Keratinocyte (primary cell): Measurements from ENCODE around the gene RBFOX2. TPM values are rescaled to one million over a fixed set of nuclear protein-coding genes. Genes with fewer than 3 reads are reported as not detected.

Source experiments
- DNase-seq: peaks from one replicate; pipeline ENCODE4 v3.0.0-alpha.2; 2011; ENCODE audit warnings: low read depth, missing footprints, low spot score
- FAIRE-seq: peaks from 2 replicates; lab custom pipeline; 2011; peaks lifted over from hg19 to GRCh38; lab: Jason Lieb, UNC
- H2AFZ ChIP-seq: 2 replicates; pipeline ENCODE4 v1.6.0; 2012; ENCODE audit warnings: low read length, control low read depth, inconsistent platforms; ENCODE audit not compliant: control insufficient read depth
- H3K27ac ChIP-seq: 2 replicates; pipeline ENCODE4 v1.5.1; 2011; ENCODE audit warnings: low read length; ENCODE audit not compliant: control insufficient read depth, insufficient read depth
- H3K27me3 ChIP-seq: 3 replicates; pipeline ENCODE4 v1.6.0; 2011; ENCODE audit warnings: low read length; ENCODE audit not compliant: control insufficient read depth, insufficient read depth; ENCODE audit errors: extremely low read depth
- H3K36me3 ChIP-seq, 2 experiments: 2 replicates in 1 of 2; 3 replicates in 1 of 2; pipeline ENCODE4 v1.5.1; 2011; ENCODE audit warnings: low read length in 2 of 2, mild to moderate bottlenecking in 1 of 2; ENCODE audit not compliant: control insufficient read depth in 2 of 2, insufficient read depth in 2 of 2; ENCODE audit errors: extremely low read depth in 1 of 2
- H3K4me1 ChIP-seq: 3 replicates; pipeline ENCODE4 v1.5.1; 2011; ENCODE audit warnings: low read length; ENCODE audit not compliant: control insufficient read depth, insufficient read depth; ENCODE audit errors: extremely low read depth
- H3K4me2 ChIP-seq: 3 replicates; pipeline ENCODE4 v1.6.0; 2011; ENCODE audit warnings: low read depth, low read length; ENCODE audit not compliant: control insufficient read depth, insufficient read depth; ENCODE audit errors: extremely low read depth
- H3K4me3 ChIP-seq, 3 experiments: fragments of 200-600 bp in 1 of 3; sonication (generic) in 1 of 3; 2 replicates in 2 of 3; 3 replicates in 1 of 3; pipeline ENCODE4 v1.5.1; 2011 to 2016; ENCODE audit warnings: low read length in 3 of 3, mild to moderate bottlenecking in 3 of 3, control low read depth in 2 of 3, inconsistent platforms in 1 of 3, low read depth in 1 of 3, mixed read lengths in 1 of 3, mixed run types in 1 of 3, moderate library complexity in 1 of 3; ENCODE audit not compliant: control insufficient read depth in 2 of 3, insufficient read depth in 2 of 3; ENCODE audit errors: extremely low read depth in 1 of 3
- H3K79me2 ChIP-seq: 2 replicates; pipeline ENCODE4 v1.6.0; 2012; ENCODE audit warnings: low read length; ENCODE audit not compliant: control insufficient read depth, insufficient read depth
- H3K9ac ChIP-seq: 3 replicates; pipeline ENCODE4 v1.6.0; 2011; ENCODE audit warnings: low read length; ENCODE audit not compliant: control insufficient read depth, insufficient read depth; ENCODE audit errors: extremely low read depth
- H3K9me1 ChIP-seq: 3 replicates; pipeline ENCODE4 v1.6.0; 2011; ENCODE audit warnings: low read length; ENCODE audit not compliant: control insufficient read depth, insufficient read depth; ENCODE audit errors: extremely low read depth
- H3K9me3 ChIP-seq: 2 replicates; pipeline ENCODE4 v1.5.1; 2012; ENCODE audit warnings: low read depth, low read length; ENCODE audit not compliant: control insufficient read depth
- H4K20me1 ChIP-seq: 3 replicates; pipeline ENCODE4 v1.6.0; 2011; ENCODE audit warnings: low read length; ENCODE audit not compliant: control insufficient read depth, insufficient read depth; ENCODE audit errors: extremely low read depth
- EZH2 ChIP-seq: IDR thresholded peaks from one replicate; pipeline ENCODE4 v1.6.1; 2012; ENCODE audit warnings: inconsistent platforms, mild to moderate bottlenecking, low read length, moderate library complexity
- dilution Hi-C: fragments of 300-500 bp; cut with MboI; formaldehyde crosslinking; loops from one replicate; pipeline ENCODE4 v1.7.0; 2020; ENCODE audit warnings: low sequenced_read_pairs; ENCODE audit not compliant: extremely low pct_ligation_motif_present
- polyA plus RNA-seq, 5 experiments: library from polyadenylated mRNA; depleted of rRNA in 3 of 5; stranded (reverse) in 3 of 5; stranded (forward) in 1 of 5; unstranded in 1 of 5; fragments of >200 nt; gene quantifications; 1 replicate in 1 of 5; 2 replicates in 3 of 5; 3 replicates in 1 of 5; pipeline versions ENCODE4 v1.2.1 to v1.2.3, GENCODE V29; 2011 to 2012; ENCODE audit warnings: missing spikeins in 2 of 5, low read depth in 1 of 5, low replicate concordance in 1 of 5
- TF ChIP-seq, protein P1 (sequence below), 3 experiments: IDR thresholded peaks in 1 of 3; conservative IDR thresholded peaks in 1 of 3; optimal IDR thresholded peaks in 1 of 3; 2 replicates in 2 of 3; 3 replicates in 1 of 3; pipeline versions ENCODE3 to v1.5.1; 2011; ENCODE audit warnings: low read length in 3 of 3, mild to moderate bottlenecking in 3 of 3, moderate library complexity in 2 of 3, control low read depth in 1 of 3, inconsistent platforms in 1 of 3; ENCODE audit not compliant: insufficient read depth in 2 of 3; ENCODE audit errors: extremely low read depth in 1 of 3

The RBFOX2 gene
- polyA plus RNA-seq, 1 donor (not counting 4 experiments of a cell fraction or from before 2014, with no cell fraction given): 118 TPM

DNA sequence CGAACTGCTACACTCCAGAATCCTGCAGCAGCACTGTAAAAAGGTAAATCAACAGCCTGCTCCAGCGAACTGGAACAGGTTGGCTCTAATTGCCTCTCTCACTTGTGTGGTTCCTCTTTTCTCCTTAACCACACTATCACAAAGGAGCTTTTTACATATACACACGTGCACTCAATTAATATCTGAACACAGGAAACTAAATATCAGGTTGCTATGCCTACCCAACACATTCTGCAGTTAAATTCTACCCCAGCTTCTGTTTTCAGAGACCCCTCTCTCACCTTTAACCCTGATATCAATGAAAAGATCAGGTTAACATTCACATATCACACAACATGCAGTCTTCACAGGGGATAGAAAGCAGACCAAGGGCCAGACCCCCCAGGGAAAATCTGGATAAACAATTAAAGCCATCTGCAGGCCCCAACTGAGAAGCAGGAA is 11.0 kb downstream of the RBFOX2 start:
- Histone ChIP-seq H3K27ac (no peak overlapping the region), H3K27me3 (no peaks in the 10 kb centered on the region), H2AFZ (no peak overlapping the region), H3K4me1 (peaks cover 3% of the 10 kb centered on the region), H3K9ac (no peak overlapping the region), H3K4me3 (no peak overlapping the region), H3K4me2 (no peak overlapping the region), H3K36me3 (peaks cover 2 to 8% of the 10 kb centered on the region in 2 experiments), H3K9me3 (no peaks in the 10 kb centered on the region), H3K79me2 (peaks cover 77% of the 10 kb centered on the region), H3K9me1 (no peaks in the 10 kb centered on the region), H4K20me1 (peaks cover 6% of the 10 kb centered on the region)
- dilution Hi-C loops: no loop called here
- DNase-seq: no peak
- TF ChIP-seq, protein P1, sequence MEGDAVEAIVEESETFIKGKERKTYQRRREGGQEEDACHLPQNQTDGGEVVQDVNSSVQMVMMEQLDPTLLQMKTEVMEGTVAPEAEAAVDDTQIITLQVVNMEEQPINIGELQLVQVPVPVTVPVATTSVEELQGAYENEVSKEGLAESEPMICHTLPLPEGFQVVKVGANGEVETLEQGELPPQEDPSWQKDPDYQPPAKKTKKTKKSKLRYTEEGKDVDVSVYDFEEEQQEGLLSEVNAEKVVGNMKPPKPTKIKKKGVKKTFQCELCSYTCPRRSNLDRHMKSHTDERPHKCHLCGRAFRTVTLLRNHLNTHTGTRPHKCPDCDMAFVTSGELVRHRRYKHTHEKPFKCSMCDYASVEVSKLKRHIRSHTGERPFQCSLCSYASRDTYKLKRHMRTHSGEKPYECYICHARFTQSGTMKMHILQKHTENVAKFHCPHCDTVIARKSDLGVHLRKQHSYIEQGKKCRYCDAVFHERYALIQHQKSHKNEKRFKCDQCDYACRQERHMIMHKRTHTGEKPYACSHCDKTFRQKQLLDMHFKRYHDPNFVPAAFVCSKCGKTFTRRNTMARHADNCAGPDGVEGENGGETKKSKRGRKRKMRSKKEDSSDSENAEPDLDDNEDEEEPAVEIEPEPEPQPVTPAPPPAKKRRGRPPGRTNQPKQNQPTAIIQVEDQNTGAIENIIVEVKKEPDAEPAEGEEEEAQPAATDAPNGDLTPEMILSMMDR (optimal IDR thresholded peaks at IDR 0.05 in 1 of 3, IDR thresholded peaks at IDR 0.05 in 1 of 3, conservative IDR thresholded peaks at IDR 0.05 in 1 of 3; ENCODE audit: extremely low read depth in 1 of 3, insufficient read depth in 2 of 3, low read length in 3 of 3): no peak
- no peak for TF ChIP-seq EZH2
- FAIRE-seq: no peak

DNA sequence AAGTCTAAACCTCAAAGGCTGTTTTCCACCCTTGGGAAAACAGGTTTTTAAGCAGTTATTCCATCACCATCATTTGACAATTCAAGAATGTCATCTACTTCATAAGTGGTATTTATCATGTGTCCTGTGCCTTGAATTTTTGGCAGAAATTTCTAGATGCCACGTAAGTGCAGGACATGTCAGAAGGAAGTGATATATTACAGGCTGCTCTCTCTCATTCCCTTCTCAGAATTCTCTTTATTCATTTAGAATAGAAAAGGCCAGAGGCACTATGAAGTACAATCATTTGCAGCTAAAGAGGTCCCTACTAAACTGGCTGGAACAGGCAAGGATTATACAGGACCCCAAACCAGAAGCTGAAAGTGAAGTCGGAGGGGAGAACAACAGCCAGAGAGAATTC is 11.9 kb downstream of the RBFOX2 start:
- Histone ChIP-seq H3K27ac (no peak overlapping the region), H3K9ac (no peak overlapping the region)
- dilution Hi-C loops: no loop called here

More for the DNA sequence above, 11.9 kb downstream of the RBFOX2 start:
- H4K20me1 ChIP-seq: peaks cover 6% of the 10 kb centered on the region
- H3K36me3 ChIP-seq: peaks cover 1 to 6% of the 10 kb centered on the region in 2 experiments
- no peaks in the 10 kb centered on the region for H3K27me3 ChIP-seq
- FAIRE-seq (no peak), DNase-seq (no peak)
- TF ChIP-seq, protein P1 (optimal IDR thresholded peaks at IDR 0.05 in 1 of 3, IDR thresholded peaks at IDR 0.05 in 1 of 3, conservative IDR thresholded peaks at IDR 0.05 in 1 of 3; ENCODE audit: extremely low read depth in 1 of 3, insufficient read depth in 2 of 3, low read length in 3 of 3): no peak
- no peak for TF ChIP-seq EZH2
- H3K9me3 ChIP-seq: no peaks in the 10 kb centered on the region
- peaks cover 73% of the 10 kb centered on the region for H3K79me2 ChIP-seq
- no peaks in the 10 kb centered on the region for H3K9me1 ChIP-seq
- H2AFZ ChIP-seq: no peak overlapping the region
- peaks cover 3% of the 10 kb centered on the region for H3K4me1 ChIP-seq
- no peak overlapping the region for H3K4me3 ChIP-seq
- H3K4me2 ChIP-seq: no peak overlapping the region
